ENCODE data around the gene KIF16B. TPM values are rescaled to one million over a fixed set of nuclear protein-coding genes. Genes with fewer than 3 reads are reported as not detected.

The KIF16B gene
- polyA plus RNA-seq, 3 donors, result 21.7 to 24.9 (median 23.5) TPM

- DNase-seq (ENCODE audit: low read depth in 3 of 3, low spot score in 2 of 3), result no peak
Observed at GRCh38 chr20:16407251-16408067, 165.8 kb downstream of the KIF16B start.

- DNase-seq (ENCODE audit: low read depth in 3 of 3, low spot score in 2 of 3), result no peak
Observed at GRCh38 chr20:16405254-16405653, 168.0 kb downstream of the KIF16B start.

- DNase-seq (ENCODE audit: low read depth in 3 of 3, low spot score in 2 of 3), result no peak
Observed at GRCh38 chr20:16404640-16405039, 168.6 kb downstream of the KIF16B start.

GRCh38 chr20:16404171-16404570 lies 169.1 kb downstream of the KIF16B start:
- DNase-seq (ENCODE audit: low read depth in 3 of 3, low spot score in 2 of 3), result no peak

GRCh38 chr20:16400234-16400633 lies 173.0 kb downstream of the KIF16B start:
- DNase-seq (ENCODE audit: low read depth in 3 of 3, low spot score in 2 of 3), result no peak

GRCh38 chr20:16399801-16400200 lies 173.4 kb downstream of the KIF16B start:
- no peak for DNase-seq (ENCODE audit: low read depth in 3 of 3, low spot score in 2 of 3)

- DNase-seq (ENCODE audit: low read depth in 3 of 3, low spot score in 2 of 3), result no peak
Observed at GRCh38 chr20:16397086-16397485, 176.2 kb downstream of the KIF16B start.

- no peak for DNase-seq (ENCODE audit: low read depth in 3 of 3, low spot score in 2 of 3)
Observed at GRCh38 chr20:16395366-16395765, 177.9 kb downstream of the KIF16B start.

GRCh38 chr20:16394784-16395183 lies 178.5 kb downstream of the KIF16B start:
- DNase-seq (ENCODE audit: low read depth in 3 of 3, low spot score in 2 of 3), result no peak

GRCh38 chr20:16393836-16394235 lies 179.4 kb downstream of the KIF16B start:
- no peak for DNase-seq (ENCODE audit: low read depth in 3 of 3, low spot score in 2 of 3)

- no peak for DNase-seq (ENCODE audit: low read depth in 3 of 3, low spot score in 2 of 3)
Observed at GRCh38 chr20:16393297-16393696, 180.0 kb downstream of the KIF16B start.

GRCh38 chr20:16392346-16392745 lies 180.9 kb downstream of the KIF16B start:
- DNase-seq (ENCODE audit: low read depth in 3 of 3, low spot score in 2 of 3), result no peak

- no peak for DNase-seq (ENCODE audit: low read depth in 3 of 3, low spot score in 2 of 3)
Observed at GRCh38 chr20:16390991-16391390, 182.3 kb downstream of the KIF16B start.

GRCh38 chr20:16388731-16389130 lies 184.5 kb downstream of the KIF16B start:
- DNase-seq (ENCODE audit: low read depth in 3 of 3, low spot score in 2 of 3), result no peak

GRCh38 chr20:16387666-16388065 lies 185.6 kb downstream of the KIF16B start:
- DNase-seq (ENCODE audit: low read depth in 3 of 3, low spot score in 2 of 3), result no peak

GRCh38 chr20:16385891-16386290 lies 187.4 kb downstream of the KIF16B start:
- no peak for DNase-seq (ENCODE audit: low read depth in 3 of 3, low spot score in 2 of 3)

- DNase-seq (ENCODE audit: low read depth in 3 of 3, low spot score in 2 of 3), result no peak
Observed at GRCh38 chr20:16385462-16385861, 187.8 kb downstream of the KIF16B start.

GRCh38 chr20:16381444-16381843 lies 191.8 kb downstream of the KIF16B start:
- no peak for DNase-seq (ENCODE audit: low read depth in 3 of 3, low spot score in 2 of 3)

GRCh38 chr20:16378712-16379370 lies 194.4 kb downstream of the KIF16B start:
- no peak for DNase-seq (ENCODE audit: low read depth in 3 of 3, low spot score in 2 of 3)

GRCh38 chr20:16378122-16378521 lies 195.1 kb downstream of the KIF16B start:
- DNase-seq (ENCODE audit: low read depth in 3 of 3, low spot score in 2 of 3), result no peak

- no peak for DNase-seq (ENCODE audit: low read depth in 3 of 3, low spot score in 2 of 3)
Observed at GRCh38 chr20:16369441-16369840, 203.8 kb downstream of the KIF16B start.

- DNase-seq (ENCODE audit: low read depth in 3 of 3, low spot score in 2 of 3), result no peak
Observed at GRCh38 chr20:16368645-16369292, 204.5 kb downstream of the KIF16B start.
